ENCODE results near the gene TCF4. TPM values are rescaled to one million over a fixed set of nuclear protein-coding genes. Genes with fewer than 3 reads are reported as not detected.

The TCF4 gene
- polyA plus RNA-seq, 1 of the 3 experiments (the other 2 are of a cell fraction), result 39.1 TPM

DNA sequence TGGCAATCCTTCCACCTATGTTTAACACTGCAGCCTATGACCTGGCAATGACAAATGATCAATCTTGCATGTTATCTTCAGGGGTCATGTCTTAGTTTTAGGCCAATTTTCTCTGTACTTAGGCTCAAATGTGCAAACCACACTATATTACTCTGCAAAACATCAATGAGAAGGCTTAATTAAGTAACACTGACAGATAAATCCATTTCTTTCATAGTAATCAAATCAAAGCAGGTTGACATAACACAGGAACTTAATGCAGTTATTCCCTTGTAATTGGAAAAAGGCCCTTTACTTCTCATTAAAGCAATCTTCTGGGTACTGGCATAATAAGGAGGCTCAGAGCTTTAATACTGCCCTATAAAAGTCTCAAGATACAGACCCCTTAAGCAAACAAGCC, 114.4 kb downstream of the TCF4 start:
- DNase-seq, result peak; percentile 44
- POLR2A ChIA-PET, result no interaction called here
- Histone ChIP-seq H3K4me1 (ENCODE audit: control insufficient read depth in 1 of 2, insufficient read depth in 2 of 2, low read depth in 1 of 2, low read length in 1 of 2) (peaks cover 5 to 38% of the 10 kb centered on the region in 2 experiments; a peak in 3 of 4 replicates), H2AFZ (ENCODE audit: low read depth) (no peak overlapping the region), H3K9me3 (no peaks in the 10 kb centered on the region), H3K4me3 (ENCODE audit: low read depth in 2 of 2, low read length in 1 of 2) (no peak overlapping the region; a peak in 1 of 4 replicates), H3K27me3 (ENCODE audit: insufficient read depth) (no peaks in the 10 kb centered on the region), H3K36me3 (replicated peaks in 1 of 2; ENCODE audit: control insufficient read depth in 1 of 2, insufficient read depth in 2 of 2, low read length in 1 of 2) (no peaks in the 10 kb centered on the region), H3K4me2 (no peak overlapping the region), H3K27ac (ENCODE audit: low read depth in 2 of 2, low read length in 1 of 2) (peak overlapping the region in 1 of 2 experiments; percentile 91; a peak in 2 of 4 replicates), H3K9me2 (no peaks in the 10 kb centered on the region), H4K20me1 (ENCODE audit: insufficient read depth) (no peaks in the 10 kb centered on the region), H3K9ac (no peak overlapping the region), H3F3A (replicated peaks; ENCODE audit: insufficient read depth) (peaks cover 12% of the 10 kb centered on the region), H3K79me2 (ENCODE audit: insufficient read depth) (peaks cover 63% of the 10 kb centered on the region)
- CTCF ChIA-PET, result interaction anchor here (0.9 to 1.3 kb wide), 2 partner anchors 24 to 57 kb away, joined by 3 read pairs; no protein-coding TSS in a partner anchor
- TF ChIP-seq MXI1 (IDR thresholded peaks at IDR 0.05; ENCODE audit: low read depth, low read length) (peak; percentile 74; the same call in 1 of the 2 replicates), YY1 (IDR thresholded peaks at IDR 0.05; ENCODE audit: low read depth) (no peak), RCOR1 (IDR thresholded peaks at IDR 0.05; ENCODE audit: low read length) (peak; percentile 98), EP300 (IDR thresholded peaks at IDR 0.05; ENCODE audit: borderline replicate concordance in 1 of 2, low read depth in 1 of 2, low read length in 1 of 2) (peak; percentile 49 to 100; a peak in 3 of 4 replicates), SMC3 (IDR thresholded peaks at IDR 0.05; ENCODE audit: low read depth, low read length) (peak; percentile 9; the same call in 1 of the 2 replicates), NFIC (IDR thresholded peaks at IDR 0.05; ENCODE audit: borderline replicate concordance) (no peak), RAD21 (IDR thresholded peaks at IDR 0.05; ENCODE audit: low read length) (peak; percentile 41), GATA2 (CRISPR knock-in tag; IDR thresholded peaks at IDR 0.05) (peak; percentile 96), TEAD4 (IDR thresholded peaks at IDR 0.05; ENCODE audit: borderline replicate concordance, insufficient read depth) (peak; percentile 92), EZH2phosphoT487 (IDR thresholded peaks at IDR 0.05; ENCODE audit: borderline replicate concordance, low read depth) (no peak), POLR2AphosphoS5 (IDR thresholded peaks at IDR 0.05; ENCODE audit: low read depth, low read length) (peak; percentile 95), RFX5 (IDR thresholded peaks at IDR 0.05; ENCODE audit: low read length) (no peak), NRF1 (IDR thresholded peaks at IDR 0.05; ENCODE audit: low read depth, low read length) (no peak), FOXM1 (IDR thresholded peaks at IDR 0.05; ENCODE audit: low read depth) (no peak), JUND (IDR thresholded peaks at IDR 0.05) (peak; percentile 50; the same call in 1 of the 2 replicates), FOXJ3 (CRISPR knock-in tag; IDR thresholded peaks at IDR 0.05) (peak; percentile 97), SIN3A (IDR thresholded peaks at IDR 0.05; ENCODE audit: borderline replicate concordance, low read depth, low read length) (0 out of 2 replicates have a peak, but pooled peaks have one; percentile 46), ELF1 (IDR thresholded peaks at IDR 0.05) (no peak), TCF12 (IDR thresholded peaks at IDR 0.05) (peak; percentile 93), FOSL2 (IDR thresholded peaks at IDR 0.05; ENCODE audit: borderline replicate concordance, low read depth) (no peak)
- TF ChIP-seq, protein P1, sequence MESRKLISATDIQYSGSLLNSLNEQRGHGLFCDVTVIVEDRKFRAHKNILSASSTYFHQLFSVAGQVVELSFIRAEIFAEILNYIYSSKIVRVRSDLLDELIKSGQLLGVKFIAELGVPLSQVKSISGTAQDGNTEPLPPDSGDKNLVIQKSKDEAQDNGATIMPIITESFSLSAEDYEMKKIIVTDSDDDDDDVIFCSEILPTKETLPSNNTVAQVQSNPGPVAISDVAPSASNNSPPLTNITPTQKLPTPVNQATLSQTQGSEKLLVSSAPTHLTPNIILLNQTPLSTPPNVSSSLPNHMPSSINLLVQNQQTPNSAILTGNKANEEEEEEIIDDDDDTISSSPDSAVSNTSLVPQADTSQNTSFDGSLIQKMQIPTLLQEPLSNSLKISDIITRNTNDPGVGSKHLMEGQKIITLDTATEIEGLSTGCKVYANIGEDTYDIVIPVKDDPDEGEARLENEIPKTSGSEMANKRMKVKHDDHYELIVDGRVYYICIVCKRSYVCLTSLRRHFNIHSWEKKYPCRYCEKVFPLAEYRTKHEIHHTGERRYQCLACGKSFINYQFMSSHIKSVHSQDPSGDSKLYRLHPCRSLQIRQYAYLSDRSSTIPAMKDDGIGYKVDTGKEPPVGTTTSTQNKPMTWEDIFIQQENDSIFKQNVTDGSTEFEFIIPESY (IDR thresholded peaks at IDR 0.05; ENCODE audit: borderline replicate concordance, low read depth), result no peak
- TF ChIP-seq, protein P2, sequence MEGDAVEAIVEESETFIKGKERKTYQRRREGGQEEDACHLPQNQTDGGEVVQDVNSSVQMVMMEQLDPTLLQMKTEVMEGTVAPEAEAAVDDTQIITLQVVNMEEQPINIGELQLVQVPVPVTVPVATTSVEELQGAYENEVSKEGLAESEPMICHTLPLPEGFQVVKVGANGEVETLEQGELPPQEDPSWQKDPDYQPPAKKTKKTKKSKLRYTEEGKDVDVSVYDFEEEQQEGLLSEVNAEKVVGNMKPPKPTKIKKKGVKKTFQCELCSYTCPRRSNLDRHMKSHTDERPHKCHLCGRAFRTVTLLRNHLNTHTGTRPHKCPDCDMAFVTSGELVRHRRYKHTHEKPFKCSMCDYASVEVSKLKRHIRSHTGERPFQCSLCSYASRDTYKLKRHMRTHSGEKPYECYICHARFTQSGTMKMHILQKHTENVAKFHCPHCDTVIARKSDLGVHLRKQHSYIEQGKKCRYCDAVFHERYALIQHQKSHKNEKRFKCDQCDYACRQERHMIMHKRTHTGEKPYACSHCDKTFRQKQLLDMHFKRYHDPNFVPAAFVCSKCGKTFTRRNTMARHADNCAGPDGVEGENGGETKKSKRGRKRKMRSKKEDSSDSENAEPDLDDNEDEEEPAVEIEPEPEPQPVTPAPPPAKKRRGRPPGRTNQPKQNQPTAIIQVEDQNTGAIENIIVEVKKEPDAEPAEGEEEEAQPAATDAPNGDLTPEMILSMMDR (IDR thresholded peaks at IDR 0.05), result no peak
- TF ChIP-seq, protein P3, sequence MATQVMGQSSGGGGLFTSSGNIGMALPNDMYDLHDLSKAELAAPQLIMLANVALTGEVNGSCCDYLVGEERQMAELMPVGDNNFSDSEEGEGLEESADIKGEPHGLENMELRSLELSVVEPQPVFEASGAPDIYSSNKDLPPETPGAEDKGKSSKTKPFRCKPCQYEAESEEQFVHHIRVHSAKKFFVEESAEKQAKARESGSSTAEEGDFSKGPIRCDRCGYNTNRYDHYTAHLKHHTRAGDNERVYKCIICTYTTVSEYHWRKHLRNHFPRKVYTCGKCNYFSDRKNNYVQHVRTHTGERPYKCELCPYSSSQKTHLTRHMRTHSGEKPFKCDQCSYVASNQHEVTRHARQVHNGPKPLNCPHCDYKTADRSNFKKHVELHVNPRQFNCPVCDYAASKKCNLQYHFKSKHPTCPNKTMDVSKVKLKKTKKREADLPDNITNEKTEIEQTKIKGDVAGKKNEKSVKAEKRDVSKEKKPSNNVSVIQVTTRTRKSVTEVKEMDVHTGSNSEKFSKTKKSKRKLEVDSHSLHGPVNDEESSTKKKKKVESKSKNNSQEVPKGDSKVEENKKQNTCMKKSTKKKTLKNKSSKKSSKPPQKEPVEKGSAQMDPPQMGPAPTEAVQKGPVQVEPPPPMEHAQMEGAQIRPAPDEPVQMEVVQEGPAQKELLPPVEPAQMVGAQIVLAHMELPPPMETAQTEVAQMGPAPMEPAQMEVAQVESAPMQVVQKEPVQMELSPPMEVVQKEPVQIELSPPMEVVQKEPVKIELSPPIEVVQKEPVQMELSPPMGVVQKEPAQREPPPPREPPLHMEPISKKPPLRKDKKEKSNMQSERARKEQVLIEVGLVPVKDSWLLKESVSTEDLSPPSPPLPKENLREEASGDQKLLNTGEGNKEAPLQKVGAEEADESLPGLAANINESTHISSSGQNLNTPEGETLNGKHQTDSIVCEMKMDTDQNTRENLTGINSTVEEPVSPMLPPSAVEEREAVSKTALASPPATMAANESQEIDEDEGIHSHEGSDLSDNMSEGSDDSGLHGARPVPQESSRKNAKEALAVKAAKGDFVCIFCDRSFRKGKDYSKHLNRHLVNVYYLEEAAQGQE (IDR thresholded peaks at IDR 0.05; ENCODE audit: low read depth, low read length), result no peak
- TF ChIP-seq, protein P4, sequence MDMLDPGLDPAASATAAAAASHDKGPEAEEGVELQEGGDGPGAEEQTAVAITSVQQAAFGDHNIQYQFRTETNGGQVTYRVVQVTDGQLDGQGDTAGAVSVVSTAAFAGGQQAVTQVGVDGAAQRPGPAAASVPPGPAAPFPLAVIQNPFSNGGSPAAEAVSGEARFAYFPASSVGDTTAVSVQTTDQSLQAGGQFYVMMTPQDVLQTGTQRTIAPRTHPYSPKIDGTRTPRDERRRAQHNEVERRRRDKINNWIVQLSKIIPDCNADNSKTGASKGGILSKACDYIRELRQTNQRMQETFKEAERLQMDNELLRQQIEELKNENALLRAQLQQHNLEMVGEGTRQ (IDR thresholded peaks at IDR 0.05; ENCODE audit: borderline replicate concordance, low read depth, low read length), result no peak
- TF ChIP-seq, protein P5, sequence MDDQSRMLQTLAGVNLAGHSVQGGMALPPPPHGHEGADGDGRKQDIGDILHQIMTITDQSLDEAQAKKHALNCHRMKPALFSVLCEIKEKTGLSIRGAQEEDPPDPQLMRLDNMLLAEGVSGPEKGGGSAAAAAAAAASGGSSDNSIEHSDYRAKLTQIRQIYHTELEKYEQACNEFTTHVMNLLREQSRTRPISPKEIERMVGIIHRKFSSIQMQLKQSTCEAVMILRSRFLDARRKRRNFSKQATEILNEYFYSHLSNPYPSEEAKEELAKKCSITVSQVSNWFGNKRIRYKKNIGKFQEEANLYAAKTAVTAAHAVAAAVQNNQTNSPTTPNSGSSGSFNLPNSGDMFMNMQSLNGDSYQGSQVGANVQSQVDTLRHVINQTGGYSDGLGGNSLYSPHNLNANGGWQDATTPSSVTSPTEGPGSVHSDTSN (IDR thresholded peaks at IDR 0.05), result peak; percentile 86
